Thyroid gland (tissue), 4 donors: ENCODE results near the gene PLPPR1. TPM values are rescaled to one million over a fixed set of nuclear protein-coding genes. Genes with fewer than 3 reads are reported as not detected.

Experiments used
- DNase-seq, 2 donors: peaks; one replicate each; pipeline ENCODE4 v3.0.0-alpha.2; 2019
- H3K27ac ChIP-seq, 3 donors: fragments of 200-600 bp; sonication (generic); 1 replicate in 2 of 3; 2 replicates in 1 of 3; pipeline ENCODE4 v1.5.1; 2016 to 2019; ENCODE audit warnings: mild to moderate bottlenecking in 1 of 3, moderate library complexity in 1 of 3
- H3K27me3 ChIP-seq: fragments of 200-600 bp; sonication (generic); one replicate; pipeline ENCODE4 v1.5.1; 2019
- H3K36me3 ChIP-seq, 2 donors: fragments of 200-600 bp; sonication (generic); one replicate each; pipeline ENCODE4 v1.5.1; 2016 to 2019
- H3K4me1 ChIP-seq, 2 donors: fragments of 200-600 bp; sonication (generic); one replicate each; pipeline ENCODE4 v1.5.1; 2017 to 2019
- H3K4me3 ChIP-seq, 3 donors: fragments of 200-600 bp; sonication (generic); replicated peaks in 1 of 3; 1 replicate in 2 of 3; 2 replicates in 1 of 3; pipeline ENCODE4 v1.5.1; 2016; ENCODE audit warnings: mild to moderate bottlenecking in 1 of 3
- H3K9me3 ChIP-seq: fragments of 200-600 bp; sonication (generic); one replicate; pipeline ENCODE4 v1.5.1; 2017
- POLR2A ChIP-seq, 2 donors: fragments of 450-650 bp; IDR thresholded peaks; one replicate each; pipeline ENCODE4 v1.6.1; 2017; ENCODE audit warnings: antibody characterized with exemption in 2 of 2, mild to moderate bottlenecking in 2 of 2, moderate library complexity in 1 of 2
- WGBS, 2 donors: methylation state at CpG; one replicate each; pipeline ENCODE4 v1.1.5; 2017; 5-methylcytosine and 5-hydroxymethylcytosine counted together
- intact Hi-C: fragments of 100-400 bp; cut with DNase I; formaldehyde crosslinking; loops from one replicate; pipeline ENCODE4 v1.15.1; 2023
- total RNA-seq, 4 donors: library from RNA; depleted of rRNA; stranded (reverse); fragments of >200 nt; gene quantifications; one replicate each; pipeline ENCODE4 v1.2.3, GENCODE V29; 2016
- TF ChIP-seq, protein P1 (sequence below), 6 experiments: fragments of 200-600 bp in 3 of 6; fragments of 450-650 bp in 3 of 6; sonication (generic) in 3 of 6; IDR thresholded peaks; one replicate each; pipeline ENCODE4 v1.5.1; 2016 to 2019; ENCODE audit warnings: antibody characterized with exemption in 6 of 6, mild to moderate bottlenecking in 2 of 6, inconsistent platforms in 1 of 6, moderate library complexity in 1 of 6

PLPPR1 gene
- total RNA-seq, 4 donors from 2014 or later, result 0.22 to 0.24 TPM; not detected in 2

- WGBS, 2 donors, result 28 to 30% methylated on average over 6 of the region's 6 CpGs
- no peak for DNase-seq
- Histone ChIP-seq H3K9me3 (no peaks in the 10 kb centered on the region), H3K27ac (no peak overlapping the region), H3K4me1 (no peaks in the 10 kb centered on the region), H3K4me3 (no peak overlapping the region), H3K36me3 (no peaks in the 10 kb centered on the region), H3K27me3 (no peaks in the 10 kb centered on the region)
- no peak for TF ChIP-seq POLR2A (IDR thresholded peaks at IDR 0.05)
- TF ChIP-seq, protein P1, sequence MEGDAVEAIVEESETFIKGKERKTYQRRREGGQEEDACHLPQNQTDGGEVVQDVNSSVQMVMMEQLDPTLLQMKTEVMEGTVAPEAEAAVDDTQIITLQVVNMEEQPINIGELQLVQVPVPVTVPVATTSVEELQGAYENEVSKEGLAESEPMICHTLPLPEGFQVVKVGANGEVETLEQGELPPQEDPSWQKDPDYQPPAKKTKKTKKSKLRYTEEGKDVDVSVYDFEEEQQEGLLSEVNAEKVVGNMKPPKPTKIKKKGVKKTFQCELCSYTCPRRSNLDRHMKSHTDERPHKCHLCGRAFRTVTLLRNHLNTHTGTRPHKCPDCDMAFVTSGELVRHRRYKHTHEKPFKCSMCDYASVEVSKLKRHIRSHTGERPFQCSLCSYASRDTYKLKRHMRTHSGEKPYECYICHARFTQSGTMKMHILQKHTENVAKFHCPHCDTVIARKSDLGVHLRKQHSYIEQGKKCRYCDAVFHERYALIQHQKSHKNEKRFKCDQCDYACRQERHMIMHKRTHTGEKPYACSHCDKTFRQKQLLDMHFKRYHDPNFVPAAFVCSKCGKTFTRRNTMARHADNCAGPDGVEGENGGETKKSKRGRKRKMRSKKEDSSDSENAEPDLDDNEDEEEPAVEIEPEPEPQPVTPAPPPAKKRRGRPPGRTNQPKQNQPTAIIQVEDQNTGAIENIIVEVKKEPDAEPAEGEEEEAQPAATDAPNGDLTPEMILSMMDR (IDR thresholded peaks at IDR 0.05), result peak in 3 of 6 experiments; percentile 20 to 44 (median 36)
- intact Hi-C loops, result no loop called here
Measured at GRCh38 chr9:101235105-101235866, 206.8 kb downstream of the PLPPR1 start.

DNA sequence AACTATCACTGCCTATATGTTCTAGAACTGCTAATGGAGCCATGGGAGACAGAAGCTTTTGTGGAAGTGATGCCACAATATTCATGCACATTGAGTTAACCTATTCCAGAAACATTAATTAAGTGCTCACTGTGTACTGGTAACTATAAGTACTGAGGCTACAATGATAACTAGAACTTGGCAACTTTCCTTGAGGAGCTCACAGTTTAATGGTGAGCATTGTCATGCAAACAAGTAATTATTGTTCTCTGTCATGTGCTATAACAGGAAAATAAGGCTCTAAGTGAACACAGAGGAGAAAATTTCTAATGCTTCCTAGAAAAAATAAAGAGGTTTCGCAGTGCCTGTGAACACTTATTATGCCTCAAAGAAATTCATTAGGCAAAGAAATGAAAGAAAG is 214.1 kb downstream of the PLPPR1 start:
- 94 to 95% methylated on average over 1 of the region's 1 CpG for WGBS, 2 donors
- intact Hi-C loops, result no loop called here
- TF ChIP-seq POLR2A (IDR thresholded peaks at IDR 0.05), result no peak
- TF ChIP-seq, protein P1 (IDR thresholded peaks at IDR 0.05), result no peak

GRCh38 chr9:101246691-101247090 is 218.2 kb downstream of the PLPPR1 start:
- TF ChIP-seq, protein P1 (IDR thresholded peaks at IDR 0.05), result no peak
- no peak for TF ChIP-seq POLR2A (IDR thresholded peaks at IDR 0.05)

More for the DNA sequence above, 214.1 kb downstream of the PLPPR1 start:
- Histone ChIP-seq H3K27ac (no peak overlapping the region), H3K4me3 (no peak overlapping the region), H3K9me3 (no peaks in the 10 kb centered on the region), H3K4me1 (no peaks in the 10 kb centered on the region), H3K27me3 (no peaks in the 10 kb centered on the region), H3K36me3 (no peaks in the 10 kb centered on the region)
- no peak for DNase-seq

DNA sequence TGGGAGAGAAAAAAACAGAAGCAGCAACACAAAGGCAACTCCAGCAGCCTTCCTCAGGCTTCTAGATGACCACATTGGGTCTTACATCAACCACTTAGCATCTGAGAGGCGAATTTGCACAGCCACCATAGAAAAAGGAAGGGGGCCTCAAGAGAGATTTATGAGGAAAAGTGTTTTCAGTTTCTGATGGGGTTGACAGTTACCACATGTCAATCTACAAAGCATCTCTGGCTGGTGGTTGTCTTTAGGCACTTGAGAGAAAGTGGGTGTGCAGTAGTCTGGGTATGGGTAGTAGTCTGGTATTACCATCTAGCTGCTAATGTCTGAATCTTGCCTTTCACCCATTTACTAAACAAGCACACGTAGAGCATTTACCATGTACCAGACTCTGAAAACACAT is 218.8 kb downstream of the PLPPR1 start:
- TF ChIP-seq, protein P1 (IDR thresholded peaks at IDR 0.05), result no peak
- no peak for TF ChIP-seq POLR2A (IDR thresholded peaks at IDR 0.05)
- 74% methylated on average over 2 of the region's 2 CpGs for WGBS, 2 donors
- Histone ChIP-seq H3K4me3 (no peak overlapping the region), H3K27me3 (no peaks in the 10 kb centered on the region), H3K9me3 (no peaks in the 10 kb centered on the region), H3K4me1 (no peaks in the 10 kb centered on the region), H3K36me3 (no peaks in the 10 kb centered on the region), H3K27ac (no peak overlapping the region)
- intact Hi-C loops, result no loop called here
- DNase-seq, result no peak

More at GRCh38 chr9:101246691-101247090, 218.2 kb downstream of the PLPPR1 start:
- no peak overlapping the region for H3K27ac ChIP-seq
- WGBS, 2 donors, result 29 to 41% methylated on average over 1 of the region's 1 CpG
- no peaks in the 10 kb centered on the region for H3K36me3 ChIP-seq
- no peak for DNase-seq
- no peak overlapping the region for H3K4me3 ChIP-seq
- H3K9me3 ChIP-seq, result no peaks in the 10 kb centered on the region
- no peaks in the 10 kb centered on the region for H3K27me3 ChIP-seq
- intact Hi-C loops, result no loop called here
- no peaks in the 10 kb centered on the region for H3K4me1 ChIP-seq

DNA sequence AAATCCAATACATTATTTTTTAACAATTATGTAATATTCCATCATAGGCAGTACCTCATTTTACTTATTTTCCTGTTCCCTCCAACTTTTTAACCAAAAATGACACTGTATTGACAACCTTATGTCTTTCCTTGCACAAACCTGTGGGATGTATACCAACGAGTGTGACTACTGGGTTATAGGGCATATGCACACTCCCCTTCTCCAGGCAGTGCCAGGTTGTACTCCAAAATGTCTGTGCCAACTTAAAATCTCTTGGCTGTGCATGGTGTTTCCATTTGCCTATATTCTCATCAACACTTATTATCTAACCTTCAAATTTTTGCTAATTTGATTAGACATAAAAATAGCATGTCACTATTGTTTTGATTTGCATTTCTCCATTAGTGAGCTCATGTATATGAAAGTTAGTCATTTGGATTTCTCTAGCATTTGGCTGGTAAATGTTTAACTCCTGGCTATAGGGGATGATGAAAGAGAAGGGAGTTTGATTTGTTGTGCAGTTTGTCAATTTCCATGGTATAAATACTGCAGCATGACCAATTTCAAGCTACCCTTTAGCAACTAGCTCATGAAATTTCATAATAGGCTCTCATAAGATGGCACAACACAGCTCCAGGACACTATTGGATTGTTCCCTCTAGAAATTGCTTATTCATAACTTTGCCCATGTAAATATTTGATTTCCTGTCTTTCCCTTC is 226.4 kb downstream of the PLPPR1 start:
- intact Hi-C loops, result no loop called here
- TF ChIP-seq, protein P1 (IDR thresholded peaks at IDR 0.05), result no peak
- TF ChIP-seq POLR2A (IDR thresholded peaks at IDR 0.05), result no peak

More for the DNA sequence above, 226.4 kb downstream of the PLPPR1 start:
- Histone ChIP-seq H3K36me3 (no peaks in the 10 kb centered on the region), H3K4me1 (no peaks in the 10 kb centered on the region), H3K27ac (no peak overlapping the region), H3K27me3 (no peaks in the 10 kb centered on the region), H3K4me3 (no peak overlapping the region), H3K9me3 (no peaks in the 10 kb centered on the region)
- no peak for DNase-seq
- 74 to 78% methylated on average over 1 of the region's 1 CpG for WGBS, 2 donors
